ENCODE measurements around the gene ALDH1A3.

DNA sequence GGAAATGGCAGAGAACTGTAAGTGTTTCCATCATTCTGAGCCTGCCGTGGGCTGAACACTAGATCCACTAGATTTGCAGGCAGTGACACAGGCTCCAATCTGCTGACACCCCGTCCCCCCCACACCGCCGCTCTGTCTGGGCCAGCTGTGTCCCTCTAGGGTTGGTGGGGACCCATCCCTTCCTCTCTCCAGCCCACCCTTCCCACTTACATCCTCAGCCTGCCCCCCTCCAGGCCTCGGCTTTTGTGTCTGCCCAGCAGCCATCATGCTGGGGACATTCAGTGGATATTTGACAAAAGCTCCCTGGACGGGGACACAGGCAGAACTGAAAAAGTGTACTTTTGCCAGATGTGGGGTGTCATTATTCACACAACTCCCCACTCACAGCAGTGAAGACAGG, 28.8 kb downstream of the ALDH1A3 start:
- TF ChIP-seq EP300 (IDR thresholded peaks at IDR 0.05) (no peak), POLR2AphosphoS5 (IDR thresholded peaks at IDR 0.05) (no peak), POLR2A (IDR thresholded peaks at IDR 0.05) (no peak)
- TF ChIP-seq, protein P1, sequence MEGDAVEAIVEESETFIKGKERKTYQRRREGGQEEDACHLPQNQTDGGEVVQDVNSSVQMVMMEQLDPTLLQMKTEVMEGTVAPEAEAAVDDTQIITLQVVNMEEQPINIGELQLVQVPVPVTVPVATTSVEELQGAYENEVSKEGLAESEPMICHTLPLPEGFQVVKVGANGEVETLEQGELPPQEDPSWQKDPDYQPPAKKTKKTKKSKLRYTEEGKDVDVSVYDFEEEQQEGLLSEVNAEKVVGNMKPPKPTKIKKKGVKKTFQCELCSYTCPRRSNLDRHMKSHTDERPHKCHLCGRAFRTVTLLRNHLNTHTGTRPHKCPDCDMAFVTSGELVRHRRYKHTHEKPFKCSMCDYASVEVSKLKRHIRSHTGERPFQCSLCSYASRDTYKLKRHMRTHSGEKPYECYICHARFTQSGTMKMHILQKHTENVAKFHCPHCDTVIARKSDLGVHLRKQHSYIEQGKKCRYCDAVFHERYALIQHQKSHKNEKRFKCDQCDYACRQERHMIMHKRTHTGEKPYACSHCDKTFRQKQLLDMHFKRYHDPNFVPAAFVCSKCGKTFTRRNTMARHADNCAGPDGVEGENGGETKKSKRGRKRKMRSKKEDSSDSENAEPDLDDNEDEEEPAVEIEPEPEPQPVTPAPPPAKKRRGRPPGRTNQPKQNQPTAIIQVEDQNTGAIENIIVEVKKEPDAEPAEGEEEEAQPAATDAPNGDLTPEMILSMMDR (IDR thresholded peaks at IDR 0.05): no peak

All from suprapubic skin (tissue), 4 donors.